GM18520 (cell line): ENCODE measurements around the gene COMT.
"Not testable (repeated sequence)": the region's sequence is repeated elsewhere in the genome, so short reads cannot be mapped to it uniquely, and the experiment has no call there.

Experiments used
- ATAC-seq: cut with Tn5 transposase; IDR thresholded peaks from one replicate; pipeline ENCODE4 v1.9.1; 2021; ENCODE audit not compliant: unreplicated experiment

Gene COMT

DNA sequence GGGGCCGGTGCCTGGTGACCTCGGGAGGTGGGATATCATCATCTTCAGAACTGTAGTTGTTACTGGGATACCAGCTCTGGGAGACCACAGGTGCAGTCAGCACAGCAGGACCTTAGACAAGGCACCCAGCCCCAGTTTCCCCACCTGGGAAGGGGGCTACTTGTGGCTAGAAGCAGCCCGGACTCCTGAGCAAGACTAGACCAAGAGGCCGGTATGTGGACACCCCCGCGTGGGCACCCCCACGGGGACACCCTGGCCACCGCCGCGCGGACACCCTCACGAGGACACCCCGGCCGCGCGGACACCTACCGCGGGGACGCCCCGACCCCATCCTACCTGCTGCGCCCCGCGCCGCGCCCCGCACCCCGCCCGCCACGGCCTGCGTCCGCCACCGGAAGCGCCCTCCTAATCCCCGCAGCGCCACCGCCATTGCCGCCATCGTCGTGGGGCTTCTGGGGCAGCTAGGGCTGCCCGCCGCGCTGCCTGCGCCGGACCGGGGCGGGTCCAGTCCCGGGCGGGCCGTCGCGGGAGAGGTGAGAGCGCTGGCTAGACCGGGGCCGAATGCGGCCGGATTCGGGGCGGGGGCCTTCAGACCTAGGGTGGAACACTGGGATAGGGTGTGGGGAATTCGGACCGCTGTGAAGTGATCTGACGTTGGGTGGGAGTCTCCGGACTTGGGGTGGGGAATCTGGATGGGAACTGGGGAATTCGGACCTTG, at the start of gene COMT, which contains the start of gene TXNRD2:
COMT (plus strand) TSS at position 408 of the 718 bp plus-strand sequence. CDS start 20,755 bp downstream, outside the sequence.
TXNRD2 (minus strand) TSS at position 454 of the 718 bp plus-strand sequence; CDS start at position 439, 15 bp downstream.
- no peak for ATAC-seq

- no peak for ATAC-seq
These were observed 49.2 kb upstream of the COMT start for GRCh38 chr22:19892257-19892879.

DNA sequence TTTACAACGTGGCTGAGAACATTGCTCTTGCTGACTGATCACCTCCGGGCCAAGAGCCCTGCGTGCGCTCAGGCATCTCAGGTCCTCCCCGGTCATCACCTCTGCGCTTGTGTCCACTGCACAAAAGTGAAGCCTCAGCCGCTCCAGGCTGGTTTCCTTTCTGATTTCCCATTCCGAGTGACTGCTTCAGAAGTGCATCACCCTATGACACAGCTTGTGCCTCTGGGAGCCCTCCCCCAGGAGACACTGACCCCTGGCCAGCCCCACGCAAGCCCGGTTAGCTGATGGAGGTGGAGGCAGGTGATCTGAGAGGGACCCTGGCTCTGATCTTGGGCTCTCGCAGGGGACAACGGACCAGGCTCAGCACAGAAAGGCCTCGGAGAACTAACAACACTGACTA, 48.6 kb upstream of the COMT start:
- ATAC-seq = no peak

DNA sequence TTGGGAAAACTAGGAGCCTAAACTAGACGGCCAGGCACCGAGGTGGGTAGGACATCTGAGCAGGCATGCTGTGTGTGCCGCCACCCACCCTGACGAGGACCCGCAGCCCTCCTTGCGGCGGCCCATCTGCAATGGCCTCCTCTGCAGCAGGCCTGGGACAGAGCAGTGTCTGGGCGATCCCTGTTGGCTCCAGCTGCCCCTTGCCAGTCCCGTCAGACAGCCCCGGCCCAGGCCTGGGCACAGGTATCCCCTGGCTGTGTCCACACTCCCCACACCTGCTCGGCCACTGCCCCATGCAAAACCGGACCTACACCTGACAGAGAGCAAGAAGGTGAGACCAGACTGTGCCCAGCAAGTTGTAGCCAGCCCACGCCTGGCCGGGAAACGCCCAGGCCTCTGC, 48.2 kb upstream of the COMT start:
- ATAC-seq = no peak

DNA sequence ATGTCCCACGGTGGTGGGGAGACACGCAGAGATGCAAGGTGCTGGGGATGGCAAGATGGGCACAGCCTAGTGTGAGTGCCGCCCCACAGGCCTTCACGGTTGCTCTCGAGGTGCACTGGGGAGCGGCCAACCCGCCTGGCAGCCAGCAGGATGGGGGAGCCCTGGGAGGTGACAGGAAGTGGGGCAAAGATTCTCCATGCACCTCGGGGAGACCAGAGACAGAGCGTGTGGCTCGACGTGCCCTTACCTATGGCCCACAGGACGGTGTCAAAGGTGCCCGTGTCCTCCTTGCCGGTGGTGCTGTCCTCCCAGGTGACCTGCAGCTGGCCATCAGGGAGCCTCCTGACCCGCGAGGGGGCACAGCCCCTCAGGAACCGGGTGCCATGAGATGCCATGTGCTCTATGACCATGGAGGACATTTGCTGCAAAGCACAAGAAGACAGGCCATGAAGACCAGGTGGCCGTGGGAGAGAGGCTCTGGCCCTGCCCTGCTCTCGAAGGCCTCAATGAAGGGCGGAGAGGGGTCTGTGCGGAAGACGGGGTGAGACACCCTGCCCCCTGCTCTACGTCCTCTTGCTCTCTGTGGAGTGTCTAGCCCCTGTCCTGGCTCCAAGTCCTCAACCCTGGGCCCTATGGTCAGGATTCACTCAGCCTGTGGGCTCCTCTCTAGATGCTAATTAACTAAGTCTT, 46.3 kb upstream of the COMT start:
- no peak for ATAC-seq

- ATAC-seq = no peak
These were observed 44.8 kb upstream of the COMT start for GRCh38 chr22:19896665-19897355.

DNA sequence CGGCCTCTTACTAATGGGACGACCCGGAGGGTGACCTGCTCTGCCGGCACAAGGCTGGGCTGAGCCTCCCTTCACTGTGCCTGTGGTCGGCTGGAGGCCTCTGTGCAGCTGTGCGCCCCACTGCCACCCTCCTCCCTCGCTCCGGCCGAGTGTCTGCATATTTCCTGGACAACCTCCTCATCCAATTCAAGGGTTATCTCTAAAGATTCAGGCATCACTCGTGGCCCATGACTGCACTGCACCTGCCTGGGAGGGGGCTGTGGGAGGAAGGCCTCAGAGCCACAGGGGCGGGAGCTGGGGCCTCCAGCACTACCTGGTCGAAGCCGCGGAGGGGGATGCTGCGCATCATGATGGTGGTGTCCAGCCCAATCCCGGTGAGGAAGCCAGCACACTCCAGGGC, 43.8 kb upstream of the COMT start:
- ATAC-seq = no peak

DNA sequence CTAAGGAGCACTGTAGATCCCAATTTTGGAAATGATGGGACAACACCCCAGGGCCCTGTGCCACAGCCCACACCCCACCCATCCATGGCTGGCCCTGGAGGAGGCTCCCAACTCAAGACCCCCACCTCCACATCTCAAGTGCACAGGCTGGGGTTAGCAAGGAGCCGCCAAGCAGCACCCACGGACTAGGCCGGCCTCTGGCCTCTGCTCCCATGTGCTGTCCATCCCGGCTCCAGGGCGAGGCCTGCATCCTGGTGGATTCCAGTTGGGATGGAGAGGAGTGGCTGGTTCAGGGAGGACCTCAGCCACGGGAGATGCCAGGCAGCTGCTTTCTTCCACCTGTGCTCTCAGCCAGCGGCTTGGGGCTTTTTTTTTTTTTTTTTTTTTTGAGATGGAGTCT, 43.4 kb upstream of the COMT start:
- ATAC-seq = no peak

DNA sequence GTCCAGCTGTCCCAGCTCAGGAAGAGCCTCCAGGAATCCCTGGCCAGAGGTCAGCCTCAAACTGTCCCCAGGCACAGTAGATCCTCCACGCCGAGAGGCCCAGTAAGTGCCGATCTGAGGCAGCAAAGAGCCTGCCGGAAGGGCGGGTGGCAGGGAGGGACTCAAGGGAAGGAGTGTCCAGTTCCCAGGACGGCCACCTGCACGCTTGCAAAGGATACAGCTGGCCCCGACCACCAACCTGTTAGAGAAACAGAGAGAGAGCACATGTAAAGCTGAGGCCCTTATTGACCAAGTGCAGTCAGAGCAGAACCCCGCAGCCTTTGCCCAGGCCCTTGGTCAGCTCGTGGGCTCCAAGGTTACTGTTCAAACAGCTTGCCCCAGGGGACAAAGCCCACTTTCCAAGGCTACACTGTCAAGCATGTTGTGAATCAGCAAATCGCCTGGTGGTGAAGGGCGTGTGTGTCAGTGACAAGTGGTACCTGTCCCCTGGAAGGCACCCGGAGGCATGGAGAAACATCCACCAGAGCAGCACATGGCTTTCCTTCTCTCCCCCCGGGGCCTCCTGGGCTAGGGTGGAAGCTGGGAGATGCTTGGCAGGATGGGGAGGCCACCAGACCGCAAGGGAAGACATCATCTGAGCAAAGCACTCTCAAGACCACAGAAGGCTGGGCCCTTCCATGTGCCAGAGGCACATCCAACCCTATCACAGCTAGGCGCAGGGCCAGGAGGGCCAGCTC, 42.6 kb upstream of the COMT start:
- ATAC-seq = no peak

DNA sequence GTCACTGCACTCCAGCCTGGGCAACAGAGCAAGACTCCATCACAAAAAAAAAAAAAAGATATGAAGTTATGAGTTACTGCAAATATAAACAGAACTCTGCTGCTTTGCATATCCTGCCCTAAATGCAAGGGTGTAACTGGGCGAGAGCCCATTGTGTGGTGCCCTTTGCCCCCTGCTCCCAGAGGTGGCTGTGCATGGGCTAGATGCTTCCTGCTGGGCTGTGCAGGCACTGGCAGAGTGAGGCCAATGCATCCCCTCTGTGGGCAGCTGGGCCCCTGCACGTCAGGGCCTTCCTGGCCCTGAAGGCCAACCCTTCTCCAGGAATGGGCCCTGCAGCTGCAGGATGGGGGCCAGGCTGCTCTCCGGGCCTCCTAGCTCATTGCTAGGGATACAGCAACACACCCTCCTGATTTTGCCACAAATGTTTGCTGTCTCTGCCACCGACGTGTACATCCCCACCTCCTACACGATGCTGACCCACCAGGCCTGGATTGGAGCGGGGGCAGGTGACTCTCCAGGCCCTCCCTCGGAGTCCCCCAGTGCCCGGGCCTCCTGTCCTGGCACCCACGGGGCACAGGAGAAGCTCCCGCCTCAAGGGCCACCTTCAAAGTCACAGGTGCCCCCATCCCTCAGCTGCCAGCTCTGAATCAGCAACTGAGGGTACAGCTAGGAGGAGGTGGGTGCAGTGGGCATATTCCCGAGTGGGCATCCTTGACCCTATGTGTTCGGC, 40.7 kb upstream of the COMT start:
- ATAC-seq = no peak

DNA sequence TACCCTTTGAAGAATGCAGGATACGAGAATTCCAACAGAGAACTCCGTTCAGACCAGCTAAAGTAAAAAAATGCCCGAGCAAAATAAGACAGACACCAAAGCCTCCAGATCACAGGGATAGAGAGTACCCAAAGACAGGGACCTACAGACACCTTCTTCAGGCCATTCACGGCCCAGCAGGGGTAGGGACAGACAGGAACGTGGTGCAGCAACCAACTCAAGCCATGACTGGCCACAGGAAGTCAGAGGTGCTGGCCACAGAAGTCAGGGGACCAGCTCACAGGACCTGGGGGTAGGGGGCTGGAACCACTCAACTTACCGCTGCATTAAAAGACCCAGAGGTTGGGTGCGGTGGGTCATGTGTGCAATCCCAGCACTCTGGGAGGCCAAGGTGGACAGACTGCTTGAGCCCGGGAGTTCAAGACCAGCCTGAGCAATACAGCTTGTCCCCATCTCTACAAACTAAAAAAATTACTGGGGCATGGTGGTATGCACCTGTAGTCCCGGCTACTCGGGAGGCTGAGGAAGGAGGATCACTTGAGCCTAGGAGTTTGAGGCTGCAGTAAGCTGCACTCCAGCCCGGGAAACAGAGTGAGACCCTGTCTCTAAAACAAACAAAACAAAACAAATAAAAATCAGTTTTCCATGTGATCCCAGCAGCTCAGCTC, 39.9 kb upstream of the COMT start:
- ATAC-seq = no peak

GRCh38 chr22:19902245-19902715, 39.3 kb upstream of the COMT start:
- no peak for ATAC-seq

- ATAC-seq = no peak
These were observed 38.5 kb upstream of the COMT start for GRCh38 chr22:19903031-19903430.

- ATAC-seq = no peak
These were observed 38.1 kb upstream of the COMT start for GRCh38 chr22:19903513-19903912.

- no peak for ATAC-seq
These were observed 37.3 kb upstream of the COMT start for GRCh38 chr22:19904174-19904856.

DNA sequence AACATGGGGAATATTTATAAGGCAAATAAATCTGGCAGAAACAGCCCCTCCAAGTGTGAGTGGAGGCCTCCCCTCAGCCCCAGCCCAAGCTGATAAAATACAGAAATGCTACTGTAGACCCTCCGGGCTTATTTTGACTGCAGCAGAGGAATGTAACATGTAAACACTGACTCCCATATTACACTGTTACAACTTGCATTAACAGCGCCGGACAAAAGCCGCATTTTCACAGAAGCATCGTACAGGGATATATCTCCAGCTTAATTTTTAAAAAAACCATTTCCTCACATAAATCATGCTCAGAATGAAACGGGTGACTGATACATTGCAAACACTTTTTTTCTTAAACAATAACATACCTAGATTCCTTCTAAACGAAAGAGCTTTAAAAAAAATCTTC, 36.6 kb upstream of the COMT start:
- no peak for ATAC-seq

DNA sequence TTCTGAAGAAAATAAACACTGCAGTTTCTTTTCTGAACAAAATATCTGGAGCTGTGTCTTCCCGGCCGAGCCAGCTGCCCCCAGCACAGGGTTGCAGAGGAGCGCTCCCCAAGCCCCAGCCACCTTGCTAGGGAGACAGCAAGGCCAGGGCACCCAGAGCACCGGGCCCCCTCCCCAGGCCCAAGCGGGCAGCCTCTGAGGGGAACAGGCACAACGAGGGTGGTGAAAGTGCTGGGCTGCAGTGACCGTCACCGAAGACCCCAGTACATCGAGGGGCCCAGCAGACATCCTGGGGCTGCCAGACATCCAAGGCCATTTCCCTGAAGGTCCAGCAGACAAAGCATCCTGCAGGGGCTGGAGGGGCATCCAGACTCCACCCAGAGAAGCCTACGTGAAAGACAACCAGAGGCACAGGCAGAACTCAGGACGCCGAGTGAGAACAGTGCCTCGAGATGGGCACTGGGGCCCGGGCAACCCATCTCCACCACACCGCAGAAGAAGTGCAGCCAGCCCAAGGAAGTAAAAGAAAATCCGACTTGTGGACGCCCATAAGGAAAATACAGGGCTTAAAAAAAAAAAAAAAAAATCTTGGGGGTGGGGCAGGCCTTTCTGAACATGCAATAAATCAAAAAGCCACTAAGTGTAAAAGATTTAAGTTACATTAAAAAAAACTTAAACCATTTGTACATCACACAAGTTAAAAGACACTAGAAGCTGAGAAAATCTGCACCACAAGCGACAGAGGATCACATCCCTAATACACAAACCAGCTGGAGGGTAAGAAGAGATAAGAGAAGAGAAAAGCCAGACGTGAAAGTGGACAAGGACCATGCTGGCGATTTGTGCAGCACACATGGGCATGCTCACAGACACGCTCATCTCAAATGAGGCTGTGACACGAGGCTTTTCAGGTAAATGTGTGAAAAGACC, 36.0 kb upstream of the COMT start:
- ATAC-seq = no peak

GRCh38 chr22:19906864-19907263, 34.7 kb upstream of the COMT start:
- ATAC-seq = not testable (repeated sequence)
